Neural cell (in vitro differentiated cells): ENCODE measurements around the gene ZCCHC24. TPM values are rescaled to one million over a fixed set of nuclear protein-coding genes. Genes with fewer than 3 reads are reported as not detected.

Source experiments
- H2AFZ ChIP-seq: fragments of 200-600, 300-800 bp; sonication (generic), shearing (Covaris generic); 2 replicates; pipeline ENCODE4 v1.6.0; 2014; ENCODE audit warnings: low read depth, mild to moderate bottlenecking, antibody characterized with exemption, low read length, moderate library complexity
- H3F3A ChIP-seq: fragments of 200-600 bp; shearing (Covaris generic); 2 replicates; pipeline ENCODE4 v1.6.1; 2016; ENCODE audit warnings: mild to moderate bottlenecking, moderate library complexity, mixed read lengths, antibody characterized with exemption, low read length; ENCODE audit not compliant: insufficient read depth, poor library complexity, severe bottlenecking
- H3K27ac ChIP-seq: fragments of 200-600, 300-800 bp; sonication (generic), shearing (Covaris generic); 2 replicates; pipeline ENCODE4 v1.5.1; 2014; ENCODE audit warnings: mild to moderate bottlenecking, low read length, moderate library complexity
- H3K27me3 ChIP-seq: fragments of 300-800, 200-600 bp; sonication (generic), shearing (Covaris generic); 2 replicates; pipeline ENCODE4 v1.6.0; 2014; ENCODE audit warnings: mild to moderate bottlenecking, low read depth, low read length, moderate library complexity; ENCODE audit not compliant: insufficient read depth
- H3K36me3 ChIP-seq: fragments of 300-800, 200-600 bp; sonication (generic), shearing (Covaris generic); 2 replicates; pipeline ENCODE4 v1.5.1; 2014; ENCODE audit warnings: mild to moderate bottlenecking, antibody characterized with exemption, low read length, moderate library complexity; ENCODE audit not compliant: insufficient read depth
- H3K4me2 ChIP-seq: fragments of 300-800, 200-600 bp; sonication (generic), shearing (Covaris generic); 2 replicates; pipeline ENCODE4 v1.6.0; 2014; ENCODE audit warnings: mild to moderate bottlenecking, low read length
- H3K4me3 ChIP-seq: fragments of 300-800, 200-600 bp; sonication (generic), shearing (Covaris generic); 2 replicates; pipeline ENCODE4 v1.5.1; 2014; ENCODE audit warnings: mild to moderate bottlenecking, low read length, moderate library complexity
- H3K79me2 ChIP-seq: fragments of 200-600 bp; shearing (Covaris generic); replicated peaks from 2 replicates; pipeline ENCODE4 v1.6.0; 2014; ENCODE audit warnings: mild to moderate bottlenecking, low read length, moderate library complexity; ENCODE audit not compliant: insufficient read depth
- H3K9ac ChIP-seq: fragments of 300-800, 200-600 bp; sonication (generic), shearing (Covaris generic); 2 replicates; pipeline ENCODE4 v1.6.1; 2016; ENCODE audit warnings: mild to moderate bottlenecking, low read length, mixed read lengths
- H3K9me2 ChIP-seq: fragments of 200-600 bp; shearing (Covaris generic); 2 replicates; pipeline ENCODE4 v1.6.1; 2016; ENCODE audit warnings: mild to moderate bottlenecking, low read length, mixed read lengths; ENCODE audit not compliant: insufficient read depth
- H3K9me3 ChIP-seq: fragments of 200-600, 300-800 bp; sonication (generic), shearing (Covaris generic); 2 replicates; pipeline ENCODE4 v1.6.1; 2016; ENCODE audit warnings: mild to moderate bottlenecking, mixed run types, low read length, moderate library complexity, mixed read lengths
- H4K20me1 ChIP-seq: fragments of 200-600 bp; shearing (Covaris generic); 2 replicates; pipeline ENCODE4 v1.6.1; 2016; ENCODE audit warnings: mild to moderate bottlenecking, mixed run types; ENCODE audit not compliant: insufficient read depth
- CTCF ChIP-seq: fragments of 450-650 bp; IDR thresholded peaks from 2 replicates; pipeline ENCODE4 v1.5.1; 2014; ENCODE audit warnings: antibody characterized with exemption, mild to moderate bottlenecking, moderate library complexity; ENCODE audit not compliant: poor library complexity, severe bottlenecking
- EP300 ChIP-seq: fragments of 450-650 bp; conservative IDR thresholded peaks from 2 replicates; pipeline ENCODE4 v1.6.1; 2014; ENCODE audit warnings: antibody characterized with exemption, mild to moderate bottlenecking, moderate library complexity; ENCODE audit not compliant: poor library complexity, severe bottlenecking
- EZH2 ChIP-seq: fragments of 200-600, 300-800 bp; shearing (Covaris generic), sonication (generic); IDR thresholded peaks from 2 replicates; pipeline ENCODE4 v1.6.1; 2014; ENCODE audit warnings: antibody characterized with exemption, low read length, borderline replicate concordance, mild to moderate bottlenecking; ENCODE audit not compliant: insufficient read depth, poor library complexity, severe bottlenecking
- MXI1 ChIP-seq: fragments of 450-650 bp; conservative IDR thresholded peaks from 2 replicates; pipeline ENCODE4 v1.6.1; 2014; ENCODE audit warnings: antibody characterized with exemption, mild to moderate bottlenecking; ENCODE audit not compliant: poor library complexity, severe bottlenecking
- POLR2AphosphoS5 ChIP-seq: IDR thresholded peaks from 2 replicates; pipeline ENCODE4 v1.6.1; 2012
- RAD21 ChIP-seq: fragments of 450-650 bp; conservative IDR thresholded peaks from 2 replicates; pipeline ENCODE4 v1.6.1; 2014; ENCODE audit warnings: antibody characterized with exemption, mild to moderate bottlenecking, moderate library complexity
- REST ChIP-seq: IDR thresholded peaks from 2 replicates; pipeline ENCODE4 v1.6.1; 2012; ENCODE audit warnings: borderline replicate concordance
- SMC3 ChIP-seq: fragments of 450-650 bp; conservative IDR thresholded peaks from 2 replicates; pipeline ENCODE4 v1.6.1; 2014; ENCODE audit warnings: antibody characterized with exemption, mild to moderate bottlenecking, moderate library complexity; ENCODE audit not compliant: poor library complexity
- TAF1 ChIP-seq: IDR thresholded peaks from 2 replicates; pipeline ENCODE4 v1.6.1; 2012; ENCODE audit warnings: low read depth
- polyA plus RNA-seq: library from polyadenylated mRNA; depleted of rRNA; stranded (reverse); fragments of >200 nt; gene quantifications from 2 replicates; pipeline ENCODE4 v1.2.3, GENCODE V29; 2014

The ZCCHC24 gene
- polyA plus RNA-seq, 1 donor from 2014 or later = not detected

DNA sequence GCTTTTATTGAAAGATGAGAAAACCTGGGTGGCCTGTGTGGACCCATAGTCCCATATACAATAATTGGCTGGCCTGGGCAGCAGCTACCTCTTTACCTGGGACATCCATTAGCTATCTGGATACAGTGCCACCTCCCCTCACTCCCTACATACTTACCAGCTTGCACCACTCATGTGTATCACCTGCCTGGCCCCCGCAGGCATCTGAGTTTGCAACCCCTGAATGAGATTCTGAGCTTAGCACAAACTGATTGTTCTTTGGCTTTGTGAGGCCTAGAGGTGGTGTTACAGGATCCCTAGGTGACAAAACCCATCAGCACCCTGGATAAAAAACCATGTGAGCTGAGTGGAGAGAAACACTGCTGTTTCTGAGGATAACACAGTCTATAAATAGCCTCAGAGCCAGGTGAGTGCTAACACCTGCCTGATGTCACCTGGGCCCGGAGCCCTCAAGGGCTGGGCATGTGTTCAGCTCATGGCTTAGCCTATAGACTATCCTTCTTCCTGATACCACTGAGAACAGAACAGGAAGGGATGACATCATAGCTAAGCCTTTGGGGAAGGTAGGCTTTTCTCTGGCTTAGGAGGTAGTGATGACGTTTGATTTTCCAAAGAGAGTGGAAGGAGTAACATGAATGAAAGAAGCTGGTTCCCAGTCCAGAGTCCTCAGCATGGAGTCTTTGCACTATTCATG lies 100.8 kb downstream of the ZCCHC24 start:
- Histone ChIP-seq H3K27me3 (no peaks in the 10 kb centered on the region), H3K9me2 (no peaks in the 10 kb centered on the region), H3K27ac (no peak overlapping the region), H3K4me2 (no peak overlapping the region), H2AFZ (no peak overlapping the region), H3K79me2 (no peaks in the 10 kb centered on the region), H3K9me3 (no peaks in the 10 kb centered on the region), H4K20me1 (no peaks in the 10 kb centered on the region), H3K36me3 (no peaks in the 10 kb centered on the region), H3K9ac (no peak overlapping the region), H3F3A (no peaks in the 10 kb centered on the region), H3K4me3 (no peak overlapping the region)
- TF ChIP-seq EP300 (no peak), SMC3 (no peak), MXI1 (no peak), REST (no peak), EZH2 (no peak), CTCF (no peak)

GRCh38 chr10:79342811-79343561 lies 102.4 kb downstream of the ZCCHC24 start:
- Histone ChIP-seq H3K27ac (no peak overlapping the region), H3K4me2 (no peak overlapping the region), H3K9me2 (no peaks in the 10 kb centered on the region), H3K9ac (no peak overlapping the region), H4K20me1 (no peaks in the 10 kb centered on the region), H3K79me2 (no peaks in the 10 kb centered on the region), H2AFZ (no peak overlapping the region), H3K9me3 (no peaks in the 10 kb centered on the region), H3K27me3 (no peaks in the 10 kb centered on the region), H3K4me3 (no peak overlapping the region), H3F3A (no peaks in the 10 kb centered on the region), H3K36me3 (no peaks in the 10 kb centered on the region)
- TF ChIP-seq EP300 = no peak
- TF ChIP-seq TAF1 = no peak
- no peak for TF ChIP-seq CTCF
- TF ChIP-seq POLR2AphosphoS5 = no peak
- TF ChIP-seq SMC3 = no peak
- no peak for TF ChIP-seq RAD21
